B cell (primary cell): Measurements from ENCODE around the gene SRSF6. TPM values are rescaled to one million over a fixed set of nuclear protein-coding genes. Genes with fewer than 3 reads are reported as not detected.

Source experiments
- ATAC-seq: fragments of 200-7000 bp; cut with Tn5 transposase; one replicate; pipeline ENCODE4 v1.10.0; 2021; ENCODE audit warnings: low read depth, mild to moderate bottlenecking, moderate number of reproducible peaks, moderate library complexity
- CTCF ChIA-PET: fragments of 350-600 bp; sonication (Branson Sonifier 250); formaldehyde crosslinking; loops from one replicate; lab custom pipeline; 2021; ENCODE audit warnings: antibody characterized with exemption, inconsistent platforms; lab: Charles Lee
- POLR2A ChIA-PET: fragments of 350-600 bp; sonication (Branson Sonifier 250); formaldehyde crosslinking; loops from one replicate; lab custom pipeline; 2021; ENCODE audit warnings: antibody characterized with exemption; lab: Charles Lee
- DNase-seq: peaks from one replicate; pipeline ENCODE4 v3.0.0; 2013
- H2AFZ ChIP-seq: 2 replicates; pipeline ENCODE4 v1.6.1; 2012; ENCODE audit warnings: mild to moderate bottlenecking, low read depth, low read length; ENCODE audit not compliant: insufficient read depth, poor library complexity, severe bottlenecking
- H3K27ac ChIP-seq, 2 donors: 1 replicate in 1 of 2; 2 replicates in 1 of 2; pipeline ENCODE4 v1.5.1; 2012 to 2013; ENCODE audit warnings: low read length in 2 of 2, mild to moderate bottlenecking in 2 of 2, moderate library complexity in 1 of 2
- H3K27me3 ChIP-seq, 4 experiments: fragments of 200-600 bp in 1 of 4; sonication (generic) in 1 of 4; replicated peaks in 1 of 4; 1 replicate in 2 of 4; 2 replicates in 2 of 4; pipeline versions ENCODE4 v1.6.1 to v1.7.0; 2013 to 2016; ENCODE audit warnings: low read length in 3 of 4, mild to moderate bottlenecking in 2 of 4, mixed read lengths in 1 of 4, moderate library complexity in 1 of 4; ENCODE audit not compliant: insufficient read depth in 4 of 4, control insufficient read depth in 3 of 4; ENCODE audit errors: control extremely low read depth in 1 of 4
- H3K36me3 ChIP-seq, 2 experiments: replicated peaks in 1 of 2; 1 replicate in 1 of 2; 2 replicates in 1 of 2; pipeline versions ENCODE4 v1.6.1 to v1.7.1; 2013; ENCODE audit warnings: low read length in 1 of 2; ENCODE audit not compliant: insufficient read depth in 2 of 2, control insufficient read depth in 1 of 2; ENCODE audit errors: control extremely low read depth in 1 of 2, extremely low read depth in 1 of 2
- H3K4me1 ChIP-seq, 2 donors: fragments of 200-600 bp in 1 of 2; sonication (generic) in 1 of 2; 1 replicate in 1 of 2; 2 replicates in 1 of 2; pipeline versions ENCODE4 v1.5.1 to v1.6.1; 2013 to 2017; ENCODE audit warnings: low read length in 2 of 2; ENCODE audit not compliant: control insufficient read depth in 2 of 2, insufficient read depth in 2 of 2
- H3K4me2 ChIP-seq: replicated peaks from 2 replicates; pipeline ENCODE3; 2012; ENCODE audit warnings: mild to moderate bottlenecking, low read depth, low read length; ENCODE audit not compliant: poor library complexity, severe bottlenecking
- H3K4me3 ChIP-seq, 5 experiments: fragments of 200-600 bp in 1 of 5; sonication (generic) in 1 of 5; 1 replicate in 3 of 5; 2 replicates in 2 of 5; pipeline versions ENCODE4 v1.5.1 to v1.7.0; 2011 to 2016; ENCODE audit warnings: low read length in 4 of 5, mild to moderate bottlenecking in 4 of 5, low read depth in 2 of 5, control low read depth in 1 of 5, moderate library complexity in 1 of 5; ENCODE audit not compliant: insufficient read depth in 1 of 5; ENCODE audit errors: control extremely low read depth in 1 of 5, extremely low read depth in 1 of 5
- H3K79me2 ChIP-seq: fragments of 200-600 bp; sonication (generic); one replicate; pipeline ENCODE4 v1.6.0; 2016; ENCODE audit warnings: low read length; ENCODE audit not compliant: control insufficient read depth, insufficient read depth
- H3K9ac ChIP-seq: fragments of 200-600 bp; sonication (generic); 2 replicates; pipeline ENCODE4 v1.6.1; 2017; ENCODE audit warnings: mild to moderate bottlenecking, low read length, moderate library complexity
- H3K9me3 ChIP-seq, 3 donors: one replicate each; pipeline versions ENCODE4 v1.6.1 to v1.7.1; 2013; ENCODE audit warnings: low read length in 2 of 3; ENCODE audit not compliant: control insufficient read depth in 2 of 3, insufficient read depth in 1 of 3; ENCODE audit errors: control extremely low read depth in 1 of 3
- H4K20me1 ChIP-seq: 2 replicates; pipeline ENCODE4 v1.6.0; 2012; ENCODE audit warnings: mild to moderate bottlenecking, low read length; ENCODE audit not compliant: insufficient read depth, control insufficient read depth, poor library complexity, severe bottlenecking
- H3K27ac Mint-ChIP-seq: one replicate; pipeline ENCODE4 v1.8.0; 2021; ENCODE audit warnings: mixed read lengths
- H3K27me3 Mint-ChIP-seq: one replicate; pipeline ENCODE4 v1.8.0; 2021; ENCODE audit warnings: mixed read lengths
- H3K4me1 Mint-ChIP-seq: one replicate; pipeline ENCODE4 v1.8.0; 2021; ENCODE audit warnings: mixed read lengths
- H3K4me3 Mint-ChIP-seq: one replicate; pipeline ENCODE4 v1.8.0; 2021; ENCODE audit warnings: mixed read lengths
- H3K9me3 Mint-ChIP-seq: one replicate; pipeline ENCODE4 v1.8.0; 2022; ENCODE audit warnings: mixed read lengths; ENCODE audit not compliant: insufficient read depth
- CTCF ChIP-seq: fragments of 200-600 bp; IDR thresholded peaks from one replicate; pipeline ENCODE4 v1.8.0; 2022; ENCODE audit warnings: antibody characterized with exemption, mild to moderate bottlenecking
- EZH2 ChIP-seq: IDR thresholded peaks from 2 replicates; pipeline ENCODE4 v1.6.1; 2012; ENCODE audit warnings: borderline replicate concordance, low read depth, mild to moderate bottlenecking, moderate library complexity, low read length; ENCODE audit not compliant: insufficient read depth, poor library complexity, severe bottlenecking
- WGBS: methylation state at CpG from one replicate; pipeline ENCODE4 v1.1.5; 2013; ENCODE audit warnings: missing lambda C conversion rate; ENCODE audit not compliant: insufficient coverage; 5-methylcytosine and 5-hydroxymethylcytosine counted together
- intact Hi-C: fragments of 100-400 bp; cut with micrococcal nuclease; formaldehyde crosslinking; loops from one replicate; pipeline ENCODE4 v1.10.0; 2022
- polyA plus RNA-seq: library from polyadenylated mRNA; depleted of rRNA; stranded (reverse); fragments of >200 nt; gene quantifications from 2 replicates; pipeline ENCODE4 v1.2.3, GENCODE V29; 2012
- total RNA-seq, 2 donors: library from RNA; stranded (reverse); fragments of 120-200 nt in 1 of 2; gene quantifications; 1 replicate in 1 of 2; 2 replicates in 1 of 2; pipeline versions ENCODE4 v1.2.3 to v1.2.4, GENCODE V29; 2013 to 2022

Gene SRSF6
- total and polyA plus RNA-seq, 2 donors (not counting 1 experiment from before 2014, with no cell fraction given): 201 to 296 TPM

GRCh38 chr20:43408848-43409576, 48.7 kb upstream of the SRSF6 start:
- Mint-ChIP-seq H3K27ac (no peak overlapping the region), H3K27me3 (peaks cover 52% of the 10 kb centered on the region)
- no peak for DNase-seq

More at GRCh38 chr20:43408848-43409576, 48.7 kb upstream of the SRSF6 start:
- H3K4me3 ChIP-seq: no peak overlapping the region
- TF ChIP-seq CTCF: peak; percentile 43
- TF ChIP-seq EZH2: no peak
- no peaks in the 10 kb centered on the region for H3K79me2 ChIP-seq
- Mint-ChIP-seq H3K4me1 (no peaks in the 10 kb centered on the region), H3K4me3 (no peak overlapping the region), H3K9me3 (no peaks in the 10 kb centered on the region)
- no peaks in the 10 kb centered on the region for H3K36me3 ChIP-seq
- ChIA-PET CTCF (no interaction called here), POLR2A (no interaction called here)
- H3K27me3 ChIP-seq: peaks cover 0 to 12% (median 10%) of the 10 kb centered on the region in 4 experiments
- no peak overlapping the region for H2AFZ ChIP-seq
- no peak overlapping the region for H3K9ac ChIP-seq
- no peak overlapping the region for H3K27ac ChIP-seq
- intact Hi-C loops: loop anchor here (5.0 kb wide), 1 partner anchor 1672 kb away; no protein-coding TSS in a partner anchor
- H3K9me3 ChIP-seq: peaks cover 1 to 15% (median 8%) of the 10 kb centered on the region in 3 donors
- H3K4me2 ChIP-seq: no peak overlapping the region
- H3K4me1 ChIP-seq: no peaks in the 10 kb centered on the region
- 34% methylated on average over 8 of the region's 11 CpGs for WGBS
- no peaks in the 10 kb centered on the region for H4K20me1 ChIP-seq
- no peak for ATAC-seq
